ENCODE results near the gene MAP7D1.

- TF ChIP-seq POLR2A (IDR thresholded peaks at IDR 0.05; ENCODE audit: extremely low read depth, insufficient read length) (no peak), CTCF (IDR thresholded peaks at IDR 0.05; ENCODE audit: low read depth, low read length) (no peak), MYC (IDR thresholded peaks at IDR 0.05; ENCODE audit: low read depth, low read length) (no peak), MAX (IDR thresholded peaks at IDR 0.05; ENCODE audit: low read depth, low read length) (no peak)
Observed at GRCh38 chr1:36174713-36175112, 18.8 kb downstream of the MAP7D1 start.
